Ramos (cell line): ENCODE measurements around the gene ECE2.

Experiments used
- in situ Hi-C: fragments of 300-500 bp; cut with MboI; formaldehyde crosslinking; loops from one replicate; pipeline ENCODE4 v1.14.3; 2022; ENCODE audit warnings: low sequenced_read_pairs; ENCODE audit not compliant: unreplicated experiment

The ECE2 gene

GRCh38 chr3:184305577-184305976 is 29.8 kb downstream of the ECE2 start:
- in situ Hi-C loops = no loop called here

DNA sequence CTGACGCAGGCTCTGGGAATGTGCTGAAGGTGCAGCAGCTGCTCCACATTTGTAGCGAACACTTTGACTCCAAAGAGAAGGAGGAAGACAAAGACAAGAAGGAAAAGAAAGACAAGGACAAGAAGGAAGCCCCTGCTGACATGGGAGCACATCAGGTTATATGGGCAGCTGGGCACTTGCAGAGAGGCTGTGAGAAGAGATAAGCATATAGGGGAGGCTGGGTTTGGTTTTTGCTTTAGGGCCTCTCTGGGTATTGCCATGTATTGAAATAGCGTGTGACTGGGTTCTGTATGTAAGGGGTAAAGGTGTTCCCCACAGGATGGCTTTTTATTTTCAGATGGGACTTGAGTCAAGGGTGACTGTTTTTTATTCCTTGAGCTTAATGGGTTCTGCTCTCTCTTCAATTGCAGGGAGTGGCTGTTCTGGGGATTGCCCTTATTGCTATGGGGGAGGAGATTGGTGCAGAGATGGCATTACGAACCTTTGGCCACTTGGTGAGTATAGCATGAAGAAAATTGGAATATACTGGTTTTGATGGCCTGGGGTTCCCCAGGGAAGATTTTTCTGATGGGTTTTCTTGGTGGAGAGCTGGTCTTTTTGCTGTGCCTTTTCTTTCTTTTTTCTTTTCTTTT is 30.6 kb downstream of the ECE2 start:
- in situ Hi-C loops = no loop called here

- in situ Hi-C loops = no loop called here
Measured at GRCh38 chr3:184307915-184308314, 32.1 kb downstream of the ECE2 start.

- in situ Hi-C loops = no loop called here
Measured at GRCh38 chr3:184308744-184309143, 32.9 kb downstream of the ECE2 start.

DNA sequence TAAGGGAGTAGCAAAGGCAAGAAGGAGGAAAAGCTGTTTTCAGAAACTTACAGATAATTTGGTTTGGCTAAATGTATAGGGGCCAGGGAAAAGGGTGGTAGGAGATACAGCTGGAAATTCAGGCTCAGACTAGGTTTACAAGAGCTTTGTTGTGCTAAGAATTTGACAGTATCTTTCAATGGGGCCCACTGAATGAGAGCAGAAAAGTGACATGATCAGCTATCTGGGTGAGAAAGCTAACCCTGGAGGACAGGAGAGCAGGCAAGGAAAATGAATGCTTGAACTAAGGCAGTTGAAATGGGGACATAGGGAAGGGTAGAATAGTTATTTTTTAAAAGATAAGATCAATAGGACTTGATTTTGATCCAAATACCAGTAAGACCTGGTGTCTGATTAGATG is 35.8 kb downstream of the ECE2 start:
- in situ Hi-C loops = no loop called here

DNA sequence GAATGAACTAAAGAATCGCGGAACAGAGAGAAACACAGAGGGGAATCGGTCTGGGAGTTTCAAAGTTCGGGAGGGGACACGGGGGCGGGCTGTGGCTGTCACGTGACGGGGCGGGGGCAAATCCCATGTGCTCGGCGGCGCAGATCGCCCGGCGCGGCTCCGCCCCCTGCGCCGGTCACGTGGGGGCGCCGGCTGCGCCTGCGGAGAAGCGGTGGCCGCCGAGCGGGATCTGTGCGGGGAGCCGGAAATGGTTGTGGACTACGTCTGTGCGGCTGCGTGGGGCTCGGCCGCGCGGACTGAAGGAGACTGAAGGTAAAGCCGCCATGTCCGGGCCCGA is 38.5 kb downstream of the ECE2 start, which contains the start of gene EIF4G1:
EIF4G1 (plus strand) TSS at position 244 of the 337 bp plus-strand sequence. CDS start 1,191 bp downstream, outside the sequence.
- in situ Hi-C loops = no loop called here

- in situ Hi-C loops = no loop called here
Measured at GRCh38 chr3:184314700-184315542, 39.1 kb downstream of the ECE2 start.

DNA sequence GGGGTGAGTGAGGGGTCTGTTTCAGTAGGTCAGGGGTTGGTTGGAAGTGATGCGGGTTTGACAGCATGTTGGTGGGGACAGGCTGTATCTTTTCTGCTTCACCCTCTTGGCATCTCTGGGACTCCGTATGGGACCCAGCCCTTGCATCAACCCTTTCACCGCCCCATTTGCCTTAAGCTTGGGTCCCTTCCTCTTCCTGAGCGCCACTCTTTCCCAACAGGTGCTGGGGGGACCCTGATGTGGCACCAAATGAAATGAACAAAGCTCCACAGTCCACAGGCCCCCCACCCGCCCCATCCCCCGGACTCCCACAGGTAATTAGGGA is 39.7 kb downstream of the ECE2 start:
- in situ Hi-C loops = no loop called here

DNA sequence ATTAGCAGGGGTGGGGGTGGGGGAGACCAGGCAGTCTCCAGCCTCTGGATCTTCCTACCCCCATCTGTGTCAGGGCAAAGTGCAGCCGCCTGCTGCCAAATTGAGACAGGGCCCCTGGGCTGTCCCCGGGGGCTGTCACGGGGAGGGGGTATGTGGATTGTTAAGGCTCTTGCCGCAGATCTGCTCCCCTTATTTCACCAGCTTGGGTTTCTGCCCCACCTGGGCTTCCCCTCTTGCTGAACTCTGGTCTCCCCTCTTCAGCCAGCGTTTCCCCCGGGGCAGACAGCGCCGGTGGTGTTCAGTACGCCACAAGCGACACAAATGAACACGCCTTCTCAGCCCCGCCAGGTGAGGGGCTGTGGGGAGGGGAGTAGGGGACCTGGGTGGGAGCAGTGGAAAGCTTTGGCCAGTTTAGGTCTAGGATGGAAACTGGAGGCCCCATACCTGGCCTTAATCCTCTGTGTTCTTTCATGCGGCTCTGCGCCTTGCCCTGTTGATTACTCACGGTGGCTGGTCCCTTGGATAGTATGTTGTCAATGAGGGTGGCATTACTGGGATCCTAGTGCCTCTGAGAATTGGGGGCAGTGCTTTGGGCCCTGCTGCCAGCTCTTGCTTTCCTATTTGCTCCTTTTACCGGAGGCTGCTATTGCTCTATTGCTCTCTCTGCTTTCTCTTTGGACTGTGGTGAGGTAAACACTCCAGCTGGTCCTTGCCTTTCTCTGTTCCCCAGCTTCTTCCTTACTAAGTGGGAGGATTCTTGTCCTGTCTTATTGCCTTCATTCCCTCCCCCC is 40.2 kb downstream of the ECE2 start:
- in situ Hi-C loops = no loop called here

DNA sequence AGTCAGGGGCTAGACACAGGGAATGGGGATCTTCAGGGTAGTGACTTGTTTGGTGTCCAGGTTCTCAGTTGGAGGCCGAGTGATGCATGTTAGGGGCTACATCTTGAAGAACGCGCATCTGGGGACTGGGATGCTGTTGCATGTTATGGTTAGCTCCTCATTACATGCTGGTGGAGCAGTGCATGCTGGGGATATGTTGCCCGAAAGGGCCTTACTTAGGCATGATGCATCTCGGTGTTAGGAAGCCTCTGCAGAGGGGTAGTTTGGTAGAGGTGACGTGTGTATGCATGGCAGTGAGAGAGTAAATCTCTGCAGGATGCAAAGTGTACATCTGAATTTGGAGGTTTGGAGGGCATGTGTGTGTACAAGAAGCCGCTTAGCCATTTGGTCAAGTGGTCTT is 41.0 kb downstream of the ECE2 start:
- in situ Hi-C loops = no loop called here

GRCh38 chr3:184317201-184317600 is 41.4 kb downstream of the ECE2 start:
- in situ Hi-C loops = no loop called here

DNA sequence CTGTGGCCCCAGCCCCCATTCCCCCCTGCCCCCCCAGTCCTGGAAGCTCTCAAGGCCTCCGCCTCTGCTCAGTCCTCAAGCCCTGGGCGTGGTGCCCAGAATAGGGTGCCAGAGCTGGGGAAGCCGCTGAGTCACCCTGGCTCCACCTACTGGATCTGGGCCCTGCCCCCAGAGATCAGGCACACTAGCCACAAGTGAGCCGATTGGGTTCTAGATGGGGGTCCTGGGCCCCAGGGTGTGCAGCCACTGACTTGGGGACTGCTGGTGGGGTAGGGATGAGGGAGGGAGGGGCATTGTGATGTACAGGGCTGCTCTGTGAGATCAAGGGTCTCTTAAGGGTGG is 44.3 kb downstream of the ECE2 start:
- in situ Hi-C loops = no loop called here

GRCh38 chr3:184321666-184322065 is 45.8 kb downstream of the ECE2 start:
- in situ Hi-C loops = no loop called here

DNA sequence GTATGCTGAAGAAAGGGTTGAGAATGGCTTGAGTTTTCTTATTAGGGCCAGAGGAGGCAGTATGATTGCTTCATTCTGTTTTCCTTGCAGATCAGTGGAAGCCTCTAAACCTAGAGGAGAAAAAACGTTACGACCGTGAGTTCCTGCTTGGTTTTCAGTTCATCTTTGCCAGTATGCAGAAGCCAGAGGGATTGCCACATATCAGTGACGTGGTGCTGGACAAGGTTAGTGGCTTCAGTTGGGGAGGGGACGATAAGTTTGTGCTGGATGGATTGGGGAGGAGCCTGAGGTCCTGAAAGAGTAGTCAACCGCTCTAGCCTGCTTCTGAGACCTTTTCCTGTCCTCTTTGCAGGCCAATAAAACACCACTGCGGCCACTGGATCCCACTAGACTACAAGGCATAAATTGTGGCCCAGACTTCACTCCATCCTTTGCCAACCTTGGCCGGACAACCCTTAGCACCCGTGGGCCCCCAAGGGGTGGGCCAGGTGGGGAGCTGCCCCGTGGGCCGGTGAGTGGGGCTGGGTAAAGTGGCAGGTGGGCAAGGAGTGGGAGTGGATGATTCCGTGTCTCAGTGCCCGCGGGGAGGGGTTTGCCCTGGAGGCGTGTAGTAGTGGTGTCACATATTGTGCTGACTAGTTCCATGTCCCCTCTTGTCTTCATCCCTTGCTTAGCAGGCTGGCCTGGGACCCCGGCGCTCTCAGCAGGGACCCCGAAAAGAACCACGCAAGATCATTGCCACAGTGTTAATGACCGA is 47.1 kb downstream of the ECE2 start:
- in situ Hi-C loops = no loop called here

- in situ Hi-C loops = no loop called here
Measured at GRCh38 chr3:184323696-184324095, 47.9 kb downstream of the ECE2 start.

DNA sequence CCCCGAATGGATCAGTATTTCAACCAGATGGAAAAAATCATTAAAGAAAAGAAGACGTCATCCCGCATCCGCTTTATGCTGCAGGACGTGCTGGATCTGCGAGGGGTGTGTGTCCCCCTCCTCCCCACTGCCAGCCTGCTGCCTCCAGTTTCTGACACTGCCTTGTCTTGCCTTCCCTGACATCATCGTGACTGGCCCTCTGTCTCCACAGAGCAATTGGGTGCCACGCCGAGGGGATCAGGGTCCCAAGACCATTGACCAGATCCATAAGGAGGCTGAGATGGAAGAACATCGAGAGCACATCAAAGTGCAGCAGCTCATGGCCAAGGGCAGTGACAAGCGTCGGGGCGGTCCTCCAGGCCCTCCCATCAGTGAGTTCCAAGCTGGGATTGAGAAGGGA is 49.4 kb downstream of the ECE2 start:
- in situ Hi-C loops = no loop called here

DNA sequence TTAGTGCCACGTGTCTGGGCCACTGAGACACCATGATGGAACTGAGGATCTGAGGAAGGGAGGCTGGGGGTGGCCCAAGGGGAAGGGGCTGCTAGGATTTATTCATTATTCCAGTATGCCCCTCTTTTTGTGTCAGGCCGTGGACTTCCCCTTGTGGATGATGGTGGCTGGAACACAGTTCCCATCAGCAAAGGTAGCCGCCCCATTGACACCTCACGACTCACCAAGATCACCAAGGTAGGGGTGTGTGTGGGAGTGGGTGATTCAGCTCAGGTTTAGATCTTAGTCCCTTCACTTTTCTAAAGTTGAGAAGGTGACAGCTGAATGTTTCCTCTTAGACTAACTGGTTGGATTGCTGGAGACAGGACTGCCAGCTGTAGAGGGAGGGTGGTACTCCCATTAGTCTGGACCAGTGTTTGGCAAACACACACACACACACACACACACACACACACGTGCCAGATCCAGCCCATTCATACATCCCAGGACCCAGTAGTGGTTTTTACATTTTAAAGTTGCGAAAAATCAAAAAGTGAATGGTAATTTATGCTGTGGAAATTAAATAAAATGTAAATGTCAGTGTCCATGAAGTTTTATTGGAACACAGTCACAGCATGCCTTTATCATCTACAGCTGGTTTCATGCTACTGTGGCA is 50.0 kb downstream of the ECE2 start:
- in situ Hi-C loops = no loop called here

DNA sequence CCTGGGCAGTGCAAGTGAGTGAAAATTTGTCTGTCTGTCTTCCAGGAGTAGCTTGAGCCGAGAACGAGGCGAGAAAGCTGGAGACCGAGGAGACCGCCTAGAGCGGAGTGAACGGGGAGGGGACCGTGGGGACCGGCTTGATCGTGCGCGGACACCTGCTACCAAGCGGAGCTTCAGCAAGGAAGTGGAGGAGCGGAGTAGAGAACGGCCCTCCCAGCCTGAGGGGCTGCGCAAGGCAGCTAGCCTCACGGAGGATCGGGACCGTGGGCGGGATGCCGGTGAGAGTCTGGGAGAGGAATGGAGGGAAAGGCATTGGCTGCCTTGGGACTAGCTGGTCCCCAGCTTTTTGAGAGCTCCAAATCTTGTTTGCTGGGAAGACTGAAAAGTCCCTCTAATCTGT is 51.3 kb downstream of the ECE2 start:
- in situ Hi-C loops = no loop called here

DNA sequence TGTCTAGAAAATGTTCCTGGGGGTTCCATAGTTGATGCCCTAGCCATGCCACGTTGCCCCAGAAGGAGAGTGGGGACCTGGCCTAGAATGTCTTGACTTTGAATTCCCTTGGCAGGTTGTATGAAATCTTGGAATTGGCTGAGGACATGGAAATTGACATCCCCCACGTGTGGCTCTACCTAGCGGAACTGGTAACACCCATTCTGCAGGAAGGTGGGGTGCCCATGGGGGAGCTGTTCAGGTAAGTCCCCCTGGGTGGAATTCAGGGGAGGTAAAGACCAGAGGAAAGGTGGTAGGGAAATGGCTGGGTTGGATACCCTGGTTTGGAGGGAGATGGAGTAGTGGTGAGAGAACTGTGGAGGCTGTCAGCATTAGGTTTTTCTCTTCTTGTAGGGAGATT is 52.7 kb downstream of the ECE2 start:
- in situ Hi-C loops = no loop called here

DNA sequence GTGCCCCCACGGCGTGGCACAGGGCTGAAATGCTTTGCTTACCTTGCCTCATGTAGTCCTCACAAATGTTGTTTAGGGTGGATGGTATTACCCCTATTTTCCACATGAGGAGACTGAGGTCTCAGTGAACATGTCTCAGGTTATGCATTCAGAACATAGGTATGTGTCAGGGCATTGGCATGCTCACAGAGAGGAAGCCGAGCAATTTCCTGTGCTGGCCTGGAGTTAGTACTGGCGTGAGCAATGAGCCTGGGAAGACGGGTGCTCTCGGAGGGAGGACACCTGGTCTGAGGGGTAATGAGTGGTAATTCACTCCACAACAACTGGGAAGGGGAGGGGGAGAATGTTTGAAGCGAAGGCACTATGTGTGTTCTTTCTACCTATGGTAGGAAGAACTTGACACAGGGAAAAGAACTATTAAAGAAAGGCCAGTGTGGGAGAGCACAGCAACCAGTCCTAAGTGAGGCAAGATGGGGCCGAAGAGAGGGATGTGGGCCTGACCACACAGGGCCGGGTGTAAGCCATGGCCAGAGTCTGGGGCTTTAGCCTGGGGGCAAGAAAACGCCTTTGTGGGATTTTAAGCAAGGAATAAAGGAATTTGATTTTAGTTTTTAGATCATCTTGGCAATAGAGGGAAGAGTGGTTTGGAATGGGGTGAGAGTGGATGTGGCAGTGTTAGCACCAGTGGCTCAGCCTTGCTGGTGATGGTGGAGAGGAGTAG is 56.7 kb downstream of the ECE2 start:
- in situ Hi-C loops = no loop called here
